Measurements from ENCODE around the gene CCDC85C. TPM values are rescaled to one million over a fixed set of nuclear protein-coding genes. Genes with fewer than 3 reads are reported as not detected.

The CCDC85C gene
- polyA plus RNA-seq, 1 experiment = 11.8 TPM

GRCh38 chr14:99450266-99450665 lies 153.7 kb downstream of the CCDC85C start:
- ChIA-PET POLR2A (no interaction called here), CTCF (interaction anchor here (0.9 to 1.9 kb wide), 5 partner anchors 10 to 61 kb away, joined by 3 to 5 read pairs (median 4); no protein-coding TSS in a partner anchor)
- Histone ChIP-seq H3K27me3 (ENCODE audit: control insufficient read depth, insufficient read depth, low read length) (no peaks in the 10 kb centered on the region), H3K4me3 (ENCODE audit: low read depth, low read length) (no peak overlapping the region), H3K36me3 (ENCODE audit: control insufficient read depth, insufficient read depth, low read length) (peaks cover 9% of the 10 kb centered on the region)
- TF ChIP-seq, protein P1, sequence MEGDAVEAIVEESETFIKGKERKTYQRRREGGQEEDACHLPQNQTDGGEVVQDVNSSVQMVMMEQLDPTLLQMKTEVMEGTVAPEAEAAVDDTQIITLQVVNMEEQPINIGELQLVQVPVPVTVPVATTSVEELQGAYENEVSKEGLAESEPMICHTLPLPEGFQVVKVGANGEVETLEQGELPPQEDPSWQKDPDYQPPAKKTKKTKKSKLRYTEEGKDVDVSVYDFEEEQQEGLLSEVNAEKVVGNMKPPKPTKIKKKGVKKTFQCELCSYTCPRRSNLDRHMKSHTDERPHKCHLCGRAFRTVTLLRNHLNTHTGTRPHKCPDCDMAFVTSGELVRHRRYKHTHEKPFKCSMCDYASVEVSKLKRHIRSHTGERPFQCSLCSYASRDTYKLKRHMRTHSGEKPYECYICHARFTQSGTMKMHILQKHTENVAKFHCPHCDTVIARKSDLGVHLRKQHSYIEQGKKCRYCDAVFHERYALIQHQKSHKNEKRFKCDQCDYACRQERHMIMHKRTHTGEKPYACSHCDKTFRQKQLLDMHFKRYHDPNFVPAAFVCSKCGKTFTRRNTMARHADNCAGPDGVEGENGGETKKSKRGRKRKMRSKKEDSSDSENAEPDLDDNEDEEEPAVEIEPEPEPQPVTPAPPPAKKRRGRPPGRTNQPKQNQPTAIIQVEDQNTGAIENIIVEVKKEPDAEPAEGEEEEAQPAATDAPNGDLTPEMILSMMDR (IDR thresholded peaks at IDR 0.05; ENCODE audit: insufficient read depth, low read depth, low read length) = no peak
- no peak for DNase-seq (ENCODE audit: low read depth)

Small RNA genes within 50 kb of the gene (small RNA-seq; reads per million reads assigned to genes)
- gene RF00019 (ENCODE audit: insufficient read length, low read depth, low replicate concordance) = not detected

Other genes with a start within 250 kb of the CCDC85C start
- 20.2 and 35.4 TPM in 2 replicates for gene SETD3, start 123.3 kb downstream of the CCDC85C start, polyA plus RNA-seq (2011; rRNA removed)
- gene CCNK, start 122.8 kb downstream of the CCDC85C start, polyA plus RNA-seq (2011; rRNA removed) = 11.0 and 12.7 TPM in 2 replicates
- gene HHIPL1, start 40.9 kb upstream of the CCDC85C start, polyA plus RNA-seq (2011; rRNA removed) = 1.7 and 2.5 TPM in 2 replicates
- gene CYP46A1, start 80.1 kb upstream of the CCDC85C start, polyA plus RNA-seq (2011; rRNA removed) = 0.06 and 0.09 TPM in 2 replicates
- 11.8 and 14.2 TPM in 2 replicates for gene EML1, start 189.2 kb upstream of the CCDC85C start, polyA plus RNA-seq (2011; rRNA removed)

Data from BJ (cell line).